ENCODE results near the gene OR9K2.

DNA sequence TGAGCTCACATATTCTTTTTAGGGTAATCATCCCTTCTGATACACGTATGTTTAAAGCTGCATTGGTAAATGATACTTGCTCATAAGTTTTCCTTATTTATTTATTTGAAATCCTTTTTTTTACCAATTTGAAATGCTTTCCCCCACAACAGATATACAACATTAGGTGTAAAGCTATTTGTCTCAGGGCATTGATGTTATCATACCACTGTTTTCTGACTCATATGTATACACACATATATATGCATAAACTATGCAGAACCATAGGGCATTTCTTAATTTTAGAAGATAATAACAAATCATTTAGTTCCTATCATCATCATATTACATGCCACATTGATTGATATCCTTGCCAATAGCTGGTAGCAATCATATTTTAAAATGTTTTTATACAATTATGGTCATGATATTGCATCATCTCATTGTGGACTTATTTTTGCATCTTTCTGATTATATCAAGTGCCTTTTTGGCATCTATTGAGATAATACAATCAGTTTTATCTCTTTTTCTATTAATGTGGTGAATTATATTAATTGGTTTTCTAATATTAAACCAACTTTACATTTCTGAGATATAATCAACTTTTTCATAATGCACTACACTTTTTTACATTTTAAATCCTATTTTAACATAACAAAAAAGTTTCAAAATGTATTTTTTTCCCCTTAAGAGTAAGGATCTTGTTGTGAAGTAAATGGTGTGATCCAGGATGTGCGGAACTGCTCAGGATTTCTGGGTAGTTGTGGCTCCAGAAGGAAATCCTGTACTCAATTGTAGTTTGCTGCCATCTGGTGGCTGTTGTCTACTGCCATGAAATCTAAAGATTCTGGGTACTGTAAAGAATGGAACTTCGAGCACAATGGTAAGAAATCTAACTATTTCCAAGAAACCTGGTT is 16.7 kb downstream of the OR9K2 start:
- TF ChIP-seq EZH2 (IDR thresholded peaks at IDR 0.05; ENCODE audit: insufficient read depth, poor library complexity, severe bottlenecking) = no peak
- no peak for TF ChIP-seq EZH2phosphoT487 (IDR thresholded peaks at IDR 0.05; ENCODE audit: insufficient read depth, low read depth)
